ENCODE results near the gene GLRA3.
"Not testable (repeated sequence)": the region's sequence is repeated elsewhere in the genome, so short reads cannot be mapped to it uniquely, and the experiment has no call there.

GLRA3 gene

GRCh38 chr4:174650711-174651355, 178.2 kb downstream of the GLRA3 start:
- no peak for DNase-seq

- no peak for DNase-seq
Measured at GRCh38 chr4:174648812-174649211, 180.2 kb downstream of the GLRA3 start.

GRCh38 chr4:174646326-174646725, 182.7 kb downstream of the GLRA3 start:
- no peak for DNase-seq

DNA sequence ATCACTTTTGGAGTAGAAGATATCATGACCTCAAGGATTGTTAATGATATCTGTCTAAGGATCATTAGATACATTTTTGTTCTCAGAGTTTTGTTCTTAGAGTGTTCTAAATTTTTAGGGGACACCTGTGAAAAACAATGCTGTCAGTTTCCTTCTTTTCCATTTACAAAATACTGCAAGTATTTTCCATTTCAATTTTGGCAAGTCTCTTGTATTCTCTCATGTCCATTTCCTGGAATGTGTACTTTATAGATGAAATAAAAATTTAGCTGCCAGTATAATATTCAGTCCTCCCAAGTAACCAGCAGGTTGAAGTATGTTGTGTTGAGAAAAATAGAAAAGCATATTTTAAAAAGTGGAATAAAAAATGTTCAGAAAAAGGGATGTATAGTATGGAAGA, 188.9 kb downstream of the GLRA3 start:
- no peak for DNase-seq

GRCh38 chr4:174635732-174636131, 193.3 kb downstream of the GLRA3 start:
- DNase-seq: no peak

GRCh38 chr4:174633399-174633798, 195.6 kb downstream of the GLRA3 start:
- DNase-seq: no peak

- DNase-seq: no peak
Measured at GRCh38 chr4:174631901-174632758, 196.9 kb downstream of the GLRA3 start.

GRCh38 chr4:174629907-174630450, 199.1 kb downstream of the GLRA3 start:
- DNase-seq: not testable (repeated sequence)

- no peak for DNase-seq
Measured at GRCh38 chr4:174629265-174629664, 199.8 kb downstream of the GLRA3 start.

DNA sequence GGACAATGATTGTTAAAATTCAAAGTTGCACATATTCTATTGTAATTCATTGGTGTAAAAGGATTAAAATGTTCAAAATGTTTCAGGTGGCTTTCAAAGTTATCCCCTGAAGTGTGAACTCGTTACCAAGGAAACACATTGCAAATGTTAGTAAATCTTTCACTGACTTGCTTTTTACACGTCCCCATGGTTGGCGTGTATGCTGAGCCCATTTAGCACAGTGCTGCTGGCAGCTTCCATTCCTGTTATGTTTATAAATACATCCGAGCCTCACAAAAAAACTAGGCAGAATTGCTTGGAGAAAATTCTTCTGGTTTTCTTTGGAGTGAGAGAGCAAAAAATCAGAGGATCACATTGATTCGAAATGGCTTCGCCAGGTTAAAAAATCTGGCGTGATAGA, 200.9 kb downstream of the GLRA3 start:
- DNase-seq: no peak

GRCh38 chr4:174627473-174627872, 201.6 kb downstream of the GLRA3 start:
- no peak for DNase-seq

DNA sequence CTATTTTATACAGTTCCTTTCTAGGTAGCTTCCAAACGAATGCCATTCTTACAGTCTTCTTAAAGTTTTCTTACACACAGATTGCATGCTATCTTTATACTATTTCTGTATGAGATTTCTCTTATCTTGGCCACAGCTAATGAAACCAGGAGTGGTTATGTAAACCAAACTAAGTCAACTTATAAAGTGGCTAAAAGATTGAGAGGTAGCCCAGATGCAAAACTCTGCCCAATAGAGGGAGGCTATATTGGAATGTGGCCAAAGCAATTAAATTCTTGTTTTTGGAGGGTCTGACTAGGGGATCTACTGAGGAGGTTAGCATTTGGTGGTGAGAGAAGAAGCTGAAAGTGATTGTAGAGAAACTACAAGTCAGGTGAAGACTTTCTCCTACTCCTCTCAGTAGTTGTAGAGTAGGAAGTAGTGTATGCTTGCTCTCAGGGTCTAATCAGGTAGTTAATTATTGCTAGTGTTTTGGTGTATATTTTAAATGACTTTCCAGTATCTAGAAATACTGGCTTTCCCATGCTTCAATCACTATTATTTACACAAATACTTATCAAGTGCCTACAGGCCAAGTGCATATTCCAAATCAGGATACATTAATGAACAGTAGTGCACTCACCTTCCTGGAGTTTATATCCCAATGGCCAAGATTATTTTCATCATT, 202.6 kb downstream of the GLRA3 start:
- no peak for DNase-seq

GRCh38 chr4:174616661-174617060, 212.4 kb downstream of the GLRA3 start:
- DNase-seq: no peak

DNA sequence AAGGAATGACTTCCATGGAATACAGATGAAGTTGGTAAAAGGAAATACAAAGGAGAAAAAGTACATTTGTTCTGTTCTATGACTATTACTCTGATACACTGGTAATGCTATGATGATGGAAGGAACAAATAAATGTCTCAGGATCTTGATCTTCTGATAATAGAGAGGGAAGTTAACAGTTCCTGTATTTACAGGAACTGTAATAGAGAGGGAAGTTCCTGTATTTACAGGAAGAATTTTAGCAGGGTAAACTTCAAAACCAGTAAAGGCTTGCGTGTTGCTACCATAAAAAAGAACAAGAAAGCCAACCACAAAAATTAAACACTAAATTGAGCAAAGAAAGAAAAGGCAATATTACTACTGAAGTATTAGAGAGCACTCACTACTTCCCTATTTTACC, 215.1 kb downstream of the GLRA3 start:
- DNase-seq: no peak

- no peak for DNase-seq
Measured at GRCh38 chr4:174611792-174612191, 217.3 kb downstream of the GLRA3 start.

- DNase-seq: no peak
Measured at GRCh38 chr4:174607792-174608191, 221.3 kb downstream of the GLRA3 start.

DNA sequence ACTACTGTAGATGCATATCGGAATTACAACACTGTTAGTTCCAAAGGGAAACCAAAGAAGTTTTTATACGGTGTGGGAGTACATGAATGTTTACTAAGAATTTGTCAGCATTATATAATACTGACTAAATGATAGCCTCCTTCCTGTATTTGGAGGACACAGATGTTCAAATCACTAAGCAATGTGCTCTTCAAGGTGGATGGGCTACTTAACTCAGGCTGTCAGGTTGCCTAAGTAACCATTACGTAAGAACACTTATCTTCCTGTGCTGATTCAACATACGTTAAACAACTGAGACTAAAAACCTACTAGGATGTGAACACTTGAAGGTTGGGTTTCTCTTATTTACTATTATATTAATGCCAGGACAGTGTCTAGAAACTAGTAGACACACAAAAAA, 224.8 kb downstream of the GLRA3 start:
- DNase-seq: no peak

GRCh38 chr4:174600391-174600790, 228.7 kb downstream of the GLRA3 start:
- no peak for DNase-seq

- no peak for DNase-seq
Measured at GRCh38 chr4:174598800-174599199, 230.2 kb downstream of the GLRA3 start.

DNA sequence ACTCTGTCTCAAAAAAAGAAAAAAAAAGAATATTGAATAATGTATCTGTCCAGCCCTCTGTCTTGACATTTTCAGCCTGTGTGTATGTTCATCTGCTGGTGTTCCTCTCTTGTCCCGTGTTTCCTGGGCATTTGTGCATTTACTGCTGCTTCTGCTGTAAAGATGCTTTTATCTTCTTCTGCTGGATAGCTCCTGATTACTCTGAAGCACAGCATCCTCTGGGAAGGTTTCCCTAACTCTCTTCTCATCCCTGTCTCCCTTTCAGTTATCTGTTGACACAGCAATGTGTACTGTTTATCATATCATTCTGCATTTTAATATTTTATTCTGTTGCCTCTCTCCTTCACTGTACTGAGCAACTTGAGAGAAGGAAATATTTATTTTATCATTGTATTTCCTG, 232.5 kb downstream of the GLRA3 start:
- no peak for DNase-seq

- DNase-seq: no peak
Measured at GRCh38 chr4:174595141-174595929, 233.7 kb downstream of the GLRA3 start.

DNA sequence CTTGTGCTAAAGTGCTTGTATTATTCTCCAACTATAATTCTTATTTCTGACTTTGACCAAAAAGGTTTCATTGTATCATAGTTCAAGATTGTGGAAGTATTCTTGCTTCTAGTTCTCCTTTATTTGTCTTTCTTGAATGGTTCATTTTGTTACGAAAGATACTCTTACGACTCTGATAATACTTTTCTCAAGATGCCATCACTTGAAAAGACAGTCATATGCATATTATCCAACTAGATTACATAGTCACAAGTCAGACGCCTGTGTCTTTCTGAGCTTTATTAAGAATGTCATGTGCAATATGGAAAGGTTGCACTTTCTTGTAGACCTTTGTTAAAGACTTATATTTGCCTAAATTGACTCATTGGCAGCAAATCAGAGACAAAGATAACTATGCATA, 235.3 kb downstream of the GLRA3 start:
- no peak for DNase-seq

DNA sequence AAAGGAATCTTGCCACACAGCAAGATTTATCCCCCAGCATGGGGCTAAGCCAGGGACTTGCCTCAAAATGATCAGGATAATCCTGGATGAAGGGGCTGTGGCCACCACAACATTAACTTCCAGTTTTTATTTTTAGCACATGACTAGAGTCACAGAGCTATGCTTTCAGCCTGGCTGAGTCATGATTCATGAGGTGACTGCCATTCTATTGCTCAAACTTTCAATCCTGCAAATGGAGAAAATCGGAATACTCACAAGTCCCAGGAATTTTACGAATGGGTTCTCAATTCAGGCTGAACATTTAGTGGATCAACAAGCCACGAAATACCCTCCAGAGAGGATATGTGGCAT, 236.1 kb downstream of the GLRA3 start:
- DNase-seq: no peak
